A549 (cell line): ENCODE results near the gene NCBP3.

Experiments
- CEBPB ChIP-seq, 2 experiments: fragments of >200 bp in 1 of 2; sonication (Bioruptor Twin) in 1 of 2; formaldehyde crosslinking in 1 of 2; IDR thresholded peaks; 2 replicates each; pipeline ENCODE4 v1.6.1; 2012 to 2016
- KDM5A ChIP-seq: fragments of 200-600 bp; sonication (generic); IDR thresholded peaks from 2 replicates; pipeline ENCODE4 v1.6.1; 2016; ENCODE audit warnings: antibody characterized with exemption, mild to moderate bottlenecking
- POLR2A ChIP-seq: IDR thresholded peaks from 2 replicates; pipeline ENCODE4 v1.6.1; 2012; ENCODE audit warnings: mild to moderate bottlenecking, low read length
- RAD21 ChIP-seq, 2 experiments: fragments of >200 bp in 1 of 2; sonication (Bioruptor Twin) in 1 of 2; formaldehyde crosslinking in 1 of 2; IDR thresholded peaks in 1 of 2; conservative IDR thresholded peaks in 1 of 2; 2 replicates in 1 of 2; 3 replicates in 1 of 2; pipeline ENCODE4 v1.6.1; 2012 to 2018; ENCODE audit warnings: inconsistent platforms in 1 of 2
- RARB ChIP-seq: fragments of 250-450 bp; sonication (Bioruptor Pico); IDR thresholded peaks from 2 replicates; pipeline ENCODE4 v1.8.0; 2021; ENCODE audit warnings: mild to moderate bottlenecking, moderate library complexity
- REST ChIP-seq: fragments of 200-600 bp; sonication (generic); IDR thresholded peaks from 2 replicates; pipeline ENCODE4 v1.6.1; 2016; ENCODE audit warnings: antibody characterized with exemption, mild to moderate bottlenecking, moderate library complexity
- RNF2 ChIP-seq: fragments of 200-600 bp; sonication (generic); IDR thresholded peaks from 2 replicates; pipeline ENCODE4 v1.6.1; 2016; ENCODE audit warnings: low read depth, mild to moderate bottlenecking, antibody characterized with exemption, moderate library complexity, borderline replicate concordance
- TP53 ChIP-seq: fragments of 250-450 bp; sonication (Bioruptor Pico); IDR thresholded peaks from 2 replicates; pipeline ENCODE4 v1.5.0; 2021; ENCODE audit warnings: mild to moderate bottlenecking, moderate library complexity
- USF2 ChIP-seq: fragments of 450-650 bp; IDR thresholded peaks from 2 replicates; pipeline ENCODE4 v1.6.1; 2014; ENCODE audit warnings: antibody characterized with exemption
- TF ChIP-seq, protein P1 (sequence below): fragments of >200 bp; sonication (Bioruptor Twin); formaldehyde crosslinking; IDR thresholded peaks from 3 replicates; pipeline ENCODE4 v1.5.1; 2016

GRCh38 chr17:3875317-3875716 lies 29.3 kb upstream of the NCBP3 start:
- TF ChIP-seq REST (no peak), USF2 (no peak), RAD21 (conservative IDR thresholded peaks at IDR 0.05 in 1 of 2, IDR thresholded peaks at IDR 0.05 in 1 of 2) (no peak), RNF2 (no peak), CEBPB (IDR thresholded peaks at IDR 0.05) (no peak), KDM5A (no peak), RARB (no peak), TP53 (no peak), POLR2A (no peak)
- TF ChIP-seq, protein P1, sequence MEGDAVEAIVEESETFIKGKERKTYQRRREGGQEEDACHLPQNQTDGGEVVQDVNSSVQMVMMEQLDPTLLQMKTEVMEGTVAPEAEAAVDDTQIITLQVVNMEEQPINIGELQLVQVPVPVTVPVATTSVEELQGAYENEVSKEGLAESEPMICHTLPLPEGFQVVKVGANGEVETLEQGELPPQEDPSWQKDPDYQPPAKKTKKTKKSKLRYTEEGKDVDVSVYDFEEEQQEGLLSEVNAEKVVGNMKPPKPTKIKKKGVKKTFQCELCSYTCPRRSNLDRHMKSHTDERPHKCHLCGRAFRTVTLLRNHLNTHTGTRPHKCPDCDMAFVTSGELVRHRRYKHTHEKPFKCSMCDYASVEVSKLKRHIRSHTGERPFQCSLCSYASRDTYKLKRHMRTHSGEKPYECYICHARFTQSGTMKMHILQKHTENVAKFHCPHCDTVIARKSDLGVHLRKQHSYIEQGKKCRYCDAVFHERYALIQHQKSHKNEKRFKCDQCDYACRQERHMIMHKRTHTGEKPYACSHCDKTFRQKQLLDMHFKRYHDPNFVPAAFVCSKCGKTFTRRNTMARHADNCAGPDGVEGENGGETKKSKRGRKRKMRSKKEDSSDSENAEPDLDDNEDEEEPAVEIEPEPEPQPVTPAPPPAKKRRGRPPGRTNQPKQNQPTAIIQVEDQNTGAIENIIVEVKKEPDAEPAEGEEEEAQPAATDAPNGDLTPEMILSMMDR = no peak
